Measurements from ENCODE around the gene HOGA1.
"Not testable (repeated sequence)": the region's sequence is repeated elsewhere in the genome, so short reads cannot be mapped to it uniquely, and the experiment has no call there.

- TF ChIP-seq, protein P1, sequence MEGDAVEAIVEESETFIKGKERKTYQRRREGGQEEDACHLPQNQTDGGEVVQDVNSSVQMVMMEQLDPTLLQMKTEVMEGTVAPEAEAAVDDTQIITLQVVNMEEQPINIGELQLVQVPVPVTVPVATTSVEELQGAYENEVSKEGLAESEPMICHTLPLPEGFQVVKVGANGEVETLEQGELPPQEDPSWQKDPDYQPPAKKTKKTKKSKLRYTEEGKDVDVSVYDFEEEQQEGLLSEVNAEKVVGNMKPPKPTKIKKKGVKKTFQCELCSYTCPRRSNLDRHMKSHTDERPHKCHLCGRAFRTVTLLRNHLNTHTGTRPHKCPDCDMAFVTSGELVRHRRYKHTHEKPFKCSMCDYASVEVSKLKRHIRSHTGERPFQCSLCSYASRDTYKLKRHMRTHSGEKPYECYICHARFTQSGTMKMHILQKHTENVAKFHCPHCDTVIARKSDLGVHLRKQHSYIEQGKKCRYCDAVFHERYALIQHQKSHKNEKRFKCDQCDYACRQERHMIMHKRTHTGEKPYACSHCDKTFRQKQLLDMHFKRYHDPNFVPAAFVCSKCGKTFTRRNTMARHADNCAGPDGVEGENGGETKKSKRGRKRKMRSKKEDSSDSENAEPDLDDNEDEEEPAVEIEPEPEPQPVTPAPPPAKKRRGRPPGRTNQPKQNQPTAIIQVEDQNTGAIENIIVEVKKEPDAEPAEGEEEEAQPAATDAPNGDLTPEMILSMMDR (conservative IDR thresholded peaks at IDR 0.05; ENCODE audit: low read depth, low read length): not testable (repeated sequence)
- not testable (repeated sequence) for TF ChIP-seq EZH2 (IDR thresholded peaks at IDR 0.05; ENCODE audit: borderline replicate concordance, low read depth, low read length, poor library complexity, severe bottlenecking)
Measured at GRCh38 chr10:97560731-97561381, 23.3 kb upstream of the HOGA1 start.

Data from A673 (cell line).